HG03469 (cell line): ENCODE measurements around the gene SSRP1.
A peak's percentile ranks its signal among the peaks of the same experiment; 100 is the strongest.
"Not testable (repeated sequence)": the region's sequence is repeated elsewhere in the genome, so short reads cannot be mapped to it uniquely, and the experiment has no call there.

Experiments used
- ATAC-seq: cut with Tn5 transposase; IDR thresholded peaks from one replicate; pipeline ENCODE4 v1.9.1; 2021; ENCODE audit warnings: mild to moderate bottlenecking, moderate library complexity, moderate number of reproducible peaks; ENCODE audit not compliant: unreplicated experiment

The SSRP1 gene, protein sequence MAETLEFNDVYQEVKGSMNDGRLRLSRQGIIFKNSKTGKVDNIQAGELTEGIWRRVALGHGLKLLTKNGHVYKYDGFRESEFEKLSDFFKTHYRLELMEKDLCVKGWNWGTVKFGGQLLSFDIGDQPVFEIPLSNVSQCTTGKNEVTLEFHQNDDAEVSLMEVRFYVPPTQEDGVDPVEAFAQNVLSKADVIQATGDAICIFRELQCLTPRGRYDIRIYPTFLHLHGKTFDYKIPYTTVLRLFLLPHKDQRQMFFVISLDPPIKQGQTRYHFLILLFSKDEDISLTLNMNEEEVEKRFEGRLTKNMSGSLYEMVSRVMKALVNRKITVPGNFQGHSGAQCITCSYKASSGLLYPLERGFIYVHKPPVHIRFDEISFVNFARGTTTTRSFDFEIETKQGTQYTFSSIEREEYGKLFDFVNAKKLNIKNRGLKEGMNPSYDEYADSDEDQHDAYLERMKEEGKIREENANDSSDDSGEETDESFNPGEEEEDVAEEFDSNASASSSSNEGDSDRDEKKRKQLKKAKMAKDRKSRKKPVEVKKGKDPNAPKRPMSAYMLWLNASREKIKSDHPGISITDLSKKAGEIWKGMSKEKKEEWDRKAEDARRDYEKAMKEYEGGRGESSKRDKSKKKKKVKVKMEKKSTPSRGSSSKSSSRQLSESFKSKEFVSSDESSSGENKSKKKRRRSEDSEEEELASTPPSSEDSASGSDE

DNA sequence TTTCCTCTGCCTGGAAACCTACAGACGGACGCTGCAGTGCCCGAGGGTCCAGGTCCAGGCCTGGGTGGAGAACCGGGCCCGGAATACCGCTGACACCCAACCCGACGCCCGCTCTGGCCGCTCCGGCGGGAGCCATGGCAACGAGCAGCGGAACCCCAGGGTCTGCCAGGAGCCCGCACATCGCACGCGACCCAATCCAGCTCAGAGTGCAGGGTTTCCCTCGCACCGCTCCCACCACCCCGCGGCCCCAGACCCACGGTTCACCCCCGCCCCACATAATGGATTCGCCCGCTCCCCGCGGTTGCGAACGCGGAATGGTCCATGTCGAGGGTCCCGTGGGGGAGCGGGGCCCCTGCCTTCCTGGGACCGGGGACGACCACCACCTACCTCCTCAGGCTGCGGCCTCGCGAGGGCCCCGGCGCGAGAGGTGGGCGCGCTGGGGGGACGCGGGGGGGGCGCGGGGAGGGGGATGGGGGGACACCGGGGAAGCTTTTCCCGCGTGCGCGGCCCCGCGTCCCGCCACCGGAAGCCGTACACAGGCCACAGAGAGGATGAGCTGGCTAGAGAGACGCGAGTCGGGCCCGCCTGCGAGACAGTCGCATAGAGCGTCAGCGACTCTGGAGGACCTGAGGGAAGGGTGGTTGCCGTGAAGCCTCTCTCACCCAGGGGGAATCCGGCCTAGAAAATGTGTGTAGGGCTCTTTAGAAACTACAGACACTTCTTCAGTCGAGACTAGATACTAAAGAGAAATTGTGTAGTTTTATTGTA lies at the start of gene SSRP1:
Gene SSRP1, minus strand, starts transcription at position 550 of the 768 bp plus-strand sequence. CDS start 771 bp downstream, outside the sequence.
- peak; percentile 97 for ATAC-seq

DNA sequence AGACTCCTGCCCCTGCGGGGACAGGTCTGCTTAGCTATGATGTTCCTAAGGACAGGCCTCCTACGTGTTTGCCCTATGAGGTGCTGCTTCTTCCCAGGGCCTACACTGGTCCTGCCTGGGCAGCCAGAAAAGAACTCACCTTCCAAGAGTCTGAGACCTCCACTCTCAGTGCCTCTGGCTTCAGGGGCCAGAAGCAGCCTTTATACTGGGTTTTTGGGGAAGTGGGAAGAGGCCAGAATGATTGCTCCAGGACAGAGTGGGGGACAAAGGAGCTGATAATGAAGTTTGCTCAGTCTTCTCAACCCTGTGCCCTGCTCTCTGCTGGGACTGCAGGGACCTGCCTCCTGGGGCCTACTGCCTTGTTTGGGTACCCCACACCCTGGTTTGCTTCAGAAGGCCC lies 45.3 kb upstream of the SSRP1 start, which contains the start of gene PRG3:
Gene PRG3, minus strand, starts transcription at position 176 of the 400 bp plus-strand sequence. CDS start 442 bp downstream, outside the sequence.
- ATAC-seq, result no peak

DNA sequence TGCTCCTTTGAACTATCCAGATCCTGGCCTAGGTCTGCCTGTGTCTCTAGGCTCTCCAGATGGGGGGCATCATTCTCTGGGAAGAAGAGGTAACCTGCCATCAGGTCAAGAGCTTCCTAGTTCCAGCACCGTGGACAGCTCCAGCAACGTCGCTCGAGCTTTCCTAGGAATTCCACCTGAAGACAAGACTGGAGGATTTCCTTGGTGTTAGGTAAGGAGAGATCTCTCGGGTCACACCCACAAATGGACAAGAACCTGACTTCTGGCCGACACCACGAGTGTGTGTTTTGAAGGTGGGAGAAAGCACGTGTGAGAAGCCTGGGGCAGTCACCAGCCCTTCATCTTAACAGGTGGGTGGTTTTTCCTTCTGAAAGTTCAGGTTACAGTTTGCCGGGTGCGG lies 44.0 kb upstream of the SSRP1 start:
- no peak for ATAC-seq

DNA sequence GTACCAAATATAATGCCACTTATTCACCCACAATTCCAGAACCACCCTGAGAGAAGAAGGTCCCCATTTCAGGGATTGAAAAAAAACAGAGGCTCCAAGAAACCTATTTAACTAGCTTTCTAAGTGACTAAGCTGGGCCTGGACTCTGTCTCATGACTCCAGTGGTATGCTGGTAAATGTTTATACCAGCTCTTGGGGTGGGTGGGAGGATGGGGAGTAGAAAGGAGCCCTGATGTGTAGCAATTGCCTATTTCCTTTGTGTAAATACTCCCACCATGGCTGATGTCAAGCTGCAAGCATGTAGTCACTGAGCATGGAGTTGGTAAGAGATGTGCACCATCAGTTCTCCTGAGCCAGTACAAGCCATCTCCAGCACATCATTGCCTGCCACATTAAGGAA lies 42.5 kb upstream of the SSRP1 start:
- ATAC-seq, result no peak

DNA sequence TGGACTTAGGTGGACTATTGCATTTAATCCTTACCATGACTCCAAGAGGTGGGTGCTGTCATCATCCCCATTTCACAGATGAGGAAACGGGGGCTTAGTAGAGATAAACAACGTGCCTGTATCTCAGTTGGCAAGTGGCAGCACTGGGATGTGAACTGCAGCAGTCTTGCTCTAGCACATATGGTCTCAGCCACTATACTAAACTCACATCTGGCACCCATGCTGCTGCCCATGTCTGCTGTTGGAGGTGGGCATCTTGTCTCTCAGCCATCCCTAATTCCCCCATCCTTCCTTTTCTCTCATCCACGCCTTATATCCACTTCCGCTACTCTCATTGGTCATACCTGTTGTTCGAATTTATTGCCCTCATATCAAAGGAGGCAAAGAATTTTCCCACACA lies 41.4 kb upstream of the SSRP1 start:
- no peak for ATAC-seq

DNA sequence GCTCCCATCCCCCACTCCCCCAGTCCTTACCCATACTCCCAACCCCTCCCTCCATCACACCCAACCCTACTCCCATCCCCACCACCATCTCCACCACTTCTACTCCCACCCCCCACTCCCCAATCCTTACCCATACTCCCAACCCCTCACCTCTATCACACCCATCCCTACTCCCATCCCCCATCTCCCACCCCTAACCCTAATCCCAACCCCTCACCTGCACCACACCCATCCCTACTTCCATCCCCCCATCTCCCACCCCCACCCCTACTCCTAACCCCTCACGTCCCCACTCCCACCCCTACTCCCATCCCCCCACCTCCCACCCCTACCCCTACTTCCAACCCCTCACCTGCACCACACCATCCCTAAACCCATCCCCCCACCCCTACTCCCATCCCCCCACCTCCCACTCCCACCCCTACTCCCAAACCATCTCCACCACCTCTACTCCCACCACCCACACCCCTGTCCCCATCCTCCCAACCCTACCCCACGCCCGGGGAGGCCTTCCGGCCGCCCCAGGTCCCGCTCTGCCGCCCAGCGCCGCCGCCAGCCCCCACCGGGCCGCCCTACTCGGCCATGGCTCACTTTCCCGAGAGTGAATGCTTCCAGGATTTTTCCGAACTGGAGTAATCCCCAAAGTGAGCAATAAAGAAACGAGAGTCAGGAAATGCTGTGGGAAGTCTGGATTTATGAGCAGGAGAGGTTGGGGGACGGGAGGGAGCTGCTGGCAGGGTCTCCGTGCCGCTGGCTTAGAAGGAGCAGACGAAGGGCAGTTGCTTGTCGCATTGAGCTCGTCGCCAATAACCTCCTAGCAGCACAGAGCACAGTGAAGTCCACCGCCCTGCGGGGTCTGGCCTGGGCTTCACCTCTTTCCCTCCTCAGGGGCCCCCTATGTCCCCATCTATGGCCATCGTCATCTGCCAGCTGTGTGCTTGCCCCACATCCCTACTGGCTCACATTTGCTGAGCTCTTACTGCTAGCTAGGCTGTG lies 40.7 kb upstream of the SSRP1 start:
- no peak for ATAC-seq

DNA sequence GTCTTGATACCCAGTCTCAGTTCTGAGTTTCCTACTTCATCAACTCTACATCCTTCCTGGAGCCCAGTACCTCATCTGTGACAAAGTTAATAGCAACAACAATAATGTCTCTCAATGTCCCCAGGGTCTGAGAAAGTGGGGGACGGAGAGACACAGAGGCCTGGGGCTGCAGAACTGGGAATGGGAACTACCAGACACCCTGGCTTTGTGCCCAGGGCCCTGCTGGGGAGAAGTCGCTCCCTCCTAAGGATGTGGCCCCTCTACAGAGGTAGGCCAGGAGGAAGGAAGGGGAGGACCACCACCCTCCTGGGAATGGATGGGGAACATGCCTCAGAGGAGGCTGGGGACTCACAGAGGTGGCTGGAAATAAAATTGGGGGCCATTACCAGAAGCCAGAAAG lies 39.8 kb upstream of the SSRP1 start:
- ATAC-seq, result no peak

DNA sequence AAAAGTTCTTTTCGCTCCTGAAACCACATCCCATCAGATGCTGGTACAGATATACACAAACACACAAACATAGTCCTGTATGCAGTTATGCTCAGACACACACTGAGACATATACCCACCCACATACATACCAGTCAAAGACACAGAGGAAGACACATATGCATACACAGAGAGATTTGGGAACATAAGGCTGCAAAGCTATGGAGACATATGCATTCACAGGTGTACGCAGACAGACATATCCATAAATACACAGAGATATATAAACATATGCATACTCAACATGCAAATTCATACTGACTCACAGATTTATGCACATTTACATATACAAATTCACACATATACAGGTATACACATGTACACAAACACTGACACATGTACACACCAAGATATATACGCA lies 39.3 kb upstream of the SSRP1 start:
- ATAC-seq, result no peak

DNA sequence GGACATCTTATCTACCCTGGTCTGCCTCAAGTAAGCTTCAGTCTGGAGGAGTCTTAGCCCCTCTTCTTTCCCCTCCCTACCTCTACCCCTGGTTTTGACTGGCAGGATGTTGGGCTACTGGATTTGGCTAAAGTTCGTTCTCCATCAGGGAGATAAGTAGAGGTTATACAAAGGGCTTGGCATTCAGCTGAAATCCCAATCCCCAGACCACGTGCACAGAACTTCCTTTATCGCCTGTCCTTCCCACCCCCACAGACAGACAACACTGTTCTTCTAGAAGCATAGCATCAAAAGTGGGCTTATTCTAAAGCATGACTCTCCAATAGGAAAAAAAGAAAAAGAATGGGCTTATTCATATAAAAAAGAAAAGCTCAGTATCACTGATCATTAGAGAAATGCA lies 37.5 kb upstream of the SSRP1 start:
- ATAC-seq, result no peak

DNA sequence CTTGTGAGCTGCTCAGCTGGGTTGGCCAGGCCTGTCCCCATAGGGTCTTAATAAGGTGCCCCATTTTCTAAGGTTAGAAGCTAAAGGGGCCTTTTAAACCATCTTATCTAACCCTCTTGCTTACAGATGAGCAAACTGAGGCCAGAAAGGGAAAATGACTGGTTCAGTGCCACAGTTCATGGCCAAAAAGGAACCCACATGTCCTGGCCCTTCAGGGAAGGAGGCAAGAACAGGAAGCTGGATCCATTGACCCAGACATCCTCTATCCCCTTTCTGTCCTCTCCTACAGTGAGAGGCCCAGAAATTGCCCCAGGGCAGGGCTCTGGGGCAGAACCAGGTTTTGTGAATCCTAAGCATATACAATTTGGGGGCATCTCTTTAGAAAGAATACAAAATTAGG lies 35.2 kb upstream of the SSRP1 start:
- ATAC-seq, result no peak

DNA sequence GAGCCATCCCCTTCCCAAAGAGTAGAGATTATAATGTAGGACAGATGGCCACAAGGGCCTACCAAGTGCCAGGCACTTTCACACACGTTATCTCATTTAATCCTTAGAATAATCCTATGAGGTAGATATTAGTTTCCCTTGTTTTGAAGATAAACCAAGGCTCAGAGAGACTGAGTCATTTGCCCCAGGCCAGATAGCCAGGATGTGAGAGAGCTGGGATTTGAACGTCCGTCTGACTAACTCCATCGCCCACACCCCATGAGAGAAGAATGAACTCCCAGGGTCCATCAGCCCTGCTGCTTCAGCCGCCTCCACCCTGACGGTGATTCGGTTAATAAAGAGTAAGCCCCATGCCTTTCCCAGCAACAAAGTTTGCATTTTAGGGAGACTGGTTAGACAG lies 34.6 kb upstream of the SSRP1 start:
- no peak for ATAC-seq

DNA sequence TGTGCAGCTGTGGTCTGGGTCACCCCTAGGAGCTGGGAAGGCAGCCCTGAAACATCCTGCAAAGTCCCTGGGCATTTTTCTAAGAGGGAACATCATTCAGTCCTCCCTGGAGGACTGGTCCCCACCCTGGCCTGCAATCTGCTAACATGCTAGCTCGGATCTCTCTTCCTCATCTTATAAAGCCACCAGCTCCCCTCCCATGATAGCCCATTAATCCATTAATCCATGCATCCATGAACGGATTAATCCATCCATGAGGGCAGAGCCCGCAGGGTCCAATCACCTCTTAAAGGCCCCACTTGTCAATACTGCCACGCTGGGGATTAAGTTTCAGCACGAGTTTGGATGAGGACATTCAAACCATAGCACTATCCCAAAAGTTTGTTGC lies 33.1 kb upstream of the SSRP1 start:
- ATAC-seq, result no peak

DNA sequence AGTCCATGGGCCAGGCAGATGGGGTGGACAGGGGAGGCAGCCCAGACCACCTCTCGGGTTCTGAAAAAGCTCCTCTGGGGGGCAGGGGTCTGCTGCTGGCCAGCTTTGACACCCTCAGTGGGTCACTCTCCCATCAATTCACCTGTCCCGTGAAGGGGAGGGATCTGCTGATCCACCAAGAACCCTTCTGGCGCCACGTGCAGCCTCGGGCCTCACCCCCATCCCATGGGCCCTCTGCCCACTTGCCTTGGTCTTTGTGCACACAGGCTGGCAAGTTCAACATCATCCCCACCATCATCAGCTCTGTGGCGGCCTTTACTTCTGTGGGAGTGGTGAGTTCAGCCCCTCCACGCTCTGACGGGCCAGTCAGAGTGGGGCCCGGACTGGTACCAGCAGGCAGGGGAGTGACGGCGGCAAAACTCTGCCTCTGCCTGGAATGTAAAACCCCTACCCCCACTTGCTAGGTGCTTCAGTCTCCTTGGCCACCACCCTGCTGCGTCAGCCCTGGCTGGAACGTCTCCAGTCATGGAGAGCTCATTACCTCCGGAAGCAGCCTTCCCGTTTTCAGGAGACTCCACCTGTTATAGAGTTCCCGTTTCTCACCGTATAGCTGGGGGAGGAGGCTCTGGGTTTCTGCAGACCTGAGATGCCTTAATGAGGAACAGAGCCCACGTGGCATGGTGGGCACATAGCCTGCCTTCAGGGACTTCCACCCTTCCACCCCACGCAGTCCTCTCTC lies 32.6 kb upstream of the SSRP1 start:
- ATAC-seq, result no peak

DNA sequence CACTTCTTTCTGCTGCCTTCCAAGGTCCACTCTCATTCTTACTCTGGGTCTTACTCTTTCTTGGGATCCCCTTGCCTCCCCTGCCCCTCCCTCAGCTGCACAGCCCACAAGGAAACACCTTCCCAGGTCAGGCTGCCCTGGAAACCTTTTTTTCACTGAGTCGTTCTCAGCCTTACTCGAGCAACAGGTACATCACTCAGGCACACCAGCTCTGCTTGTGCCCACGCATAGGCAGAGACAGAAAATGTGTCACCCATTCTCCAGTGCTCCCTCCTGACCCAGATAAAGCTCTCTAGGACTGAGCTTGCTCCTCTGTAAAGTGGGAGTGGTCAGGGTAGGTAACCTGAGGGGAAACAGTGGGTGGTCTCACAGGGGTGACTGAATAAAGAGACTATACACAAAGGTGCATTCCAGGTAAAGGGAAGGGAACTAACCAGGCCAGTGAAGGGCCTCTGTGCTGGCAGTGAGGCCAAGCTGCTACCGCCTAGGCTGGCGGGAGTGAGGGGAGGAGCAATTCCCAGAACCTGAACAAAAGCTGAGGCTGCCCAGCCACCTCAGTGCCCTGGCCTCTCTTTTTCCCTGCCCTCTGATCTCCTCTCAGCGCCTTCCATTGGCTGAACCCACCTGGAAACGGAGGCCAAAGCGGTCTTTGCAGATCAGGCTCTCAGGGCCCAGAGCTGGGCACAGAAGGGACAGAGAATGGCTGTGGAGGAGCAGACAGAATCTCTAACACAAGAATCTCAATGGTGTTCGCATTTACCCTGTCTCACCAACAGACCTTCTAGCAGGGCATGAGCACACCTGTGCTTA lies 29.4 kb upstream of the SSRP1 start:
- ATAC-seq, result no peak

DNA sequence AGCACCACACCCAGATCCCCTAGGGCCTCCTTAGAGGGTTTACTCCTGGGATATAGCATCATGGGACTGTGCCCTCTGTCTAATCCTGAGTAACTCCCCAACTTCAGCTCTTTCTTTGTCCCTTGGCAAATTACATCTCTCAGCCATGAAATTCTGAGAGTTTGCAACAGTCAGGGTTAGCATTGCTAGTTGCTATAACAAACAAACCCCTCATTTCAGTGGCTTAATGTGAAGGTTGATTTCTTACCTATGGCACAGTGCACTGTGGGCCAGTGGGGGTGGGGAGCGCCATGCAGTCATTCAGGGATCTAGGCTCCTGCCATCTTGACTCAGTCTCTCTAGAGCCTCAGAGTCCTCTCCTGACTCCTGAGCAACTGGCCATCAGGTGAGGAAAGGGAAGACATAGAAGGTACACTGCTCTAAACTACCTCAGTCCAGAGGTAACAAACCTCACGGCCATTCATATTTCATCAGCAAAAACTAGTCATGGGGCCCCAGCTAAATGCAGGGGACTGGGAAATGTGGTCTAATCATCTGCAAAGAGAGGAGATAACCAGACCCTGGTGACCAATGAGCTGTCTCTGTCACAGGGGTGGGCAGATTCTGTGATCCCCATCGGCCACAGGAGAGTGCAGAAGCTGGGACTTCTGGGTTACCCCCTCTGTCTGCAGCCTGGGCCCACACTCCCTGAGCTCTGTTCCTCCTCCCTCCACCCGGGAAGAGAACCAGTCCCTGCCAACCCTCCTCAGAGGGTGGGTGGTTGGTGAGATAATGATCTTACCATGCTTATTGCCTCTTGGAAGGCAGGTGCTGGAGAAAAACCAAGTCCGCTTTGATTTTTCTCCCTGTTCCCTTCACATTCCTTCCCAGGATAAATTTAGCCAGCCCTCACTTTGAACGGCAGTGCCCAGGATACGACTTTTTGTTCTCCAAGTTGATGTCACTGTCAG lies 27.7 kb upstream of the SSRP1 start:
- ATAC-seq, result no peak

DNA sequence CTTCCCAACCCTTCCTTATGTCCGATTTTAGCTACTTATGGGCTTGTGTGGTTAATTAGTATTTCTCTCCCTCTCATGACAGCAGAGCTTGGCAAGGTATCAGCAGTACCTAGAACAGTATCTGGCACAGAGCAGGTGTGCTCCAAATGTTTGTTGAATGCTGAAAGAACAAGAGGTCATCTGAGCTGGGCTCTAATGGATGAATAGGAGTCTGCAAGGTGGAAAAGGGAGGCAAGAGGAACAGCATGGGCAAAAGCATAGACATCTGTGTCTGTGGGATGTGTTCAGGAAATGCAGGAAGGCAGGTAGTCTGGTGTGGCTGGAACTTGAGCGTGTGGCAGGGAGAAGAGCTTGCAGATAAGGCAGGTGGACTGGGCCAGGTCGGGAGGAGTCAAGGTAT lies 26.2 kb upstream of the SSRP1 start:
- no peak for ATAC-seq

DNA sequence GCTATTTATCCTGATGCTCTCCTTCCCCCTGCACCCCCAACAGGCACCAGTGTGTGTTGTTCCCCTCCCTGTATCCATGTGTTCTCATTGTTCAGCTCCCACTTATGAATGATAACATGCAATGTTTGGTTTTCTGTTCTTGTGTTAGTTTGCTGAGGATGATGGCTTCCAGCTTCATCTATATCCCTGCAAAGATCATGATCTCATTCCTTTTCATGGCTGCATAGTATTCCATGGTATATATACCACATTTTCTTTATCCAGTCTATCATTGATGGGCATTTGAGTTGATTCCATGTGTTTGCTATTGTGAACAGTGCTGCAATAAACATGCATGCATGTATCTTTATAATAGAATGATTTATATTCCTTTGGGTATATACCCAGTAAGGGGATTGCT lies 25.7 kb upstream of the SSRP1 start:
- ATAC-seq, result not testable (repeated sequence)

DNA sequence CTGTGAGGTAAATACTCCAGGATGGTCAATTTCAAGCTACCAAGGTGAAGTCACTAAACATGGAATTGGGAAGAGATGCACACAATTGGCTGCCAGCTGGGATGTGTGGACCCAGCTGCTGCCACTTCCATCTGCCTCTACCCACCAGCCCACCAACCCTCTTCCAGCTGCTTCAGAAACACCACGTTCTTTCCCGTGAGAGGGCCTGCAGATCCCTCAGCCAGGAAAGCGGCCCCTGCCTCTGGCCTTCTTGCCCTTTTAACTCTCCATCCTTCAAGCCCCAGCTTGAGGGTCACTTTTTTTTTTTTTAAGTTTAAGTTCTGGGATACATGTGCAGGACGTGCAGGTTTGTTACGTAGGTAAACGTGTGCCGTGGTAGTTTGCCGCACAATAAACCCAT lies 25.3 kb upstream of the SSRP1 start:
- no peak for ATAC-seq
